Measurements from ENCODE around the gene RHCE.
A peak's percentile ranks its signal among the peaks of the same experiment; 100 is the strongest.
"Not testable (repeated sequence)": the region's sequence is repeated elsewhere in the genome, so short reads cannot be mapped to it uniquely, and the experiment has no call there.

Gene RHCE

DNA sequence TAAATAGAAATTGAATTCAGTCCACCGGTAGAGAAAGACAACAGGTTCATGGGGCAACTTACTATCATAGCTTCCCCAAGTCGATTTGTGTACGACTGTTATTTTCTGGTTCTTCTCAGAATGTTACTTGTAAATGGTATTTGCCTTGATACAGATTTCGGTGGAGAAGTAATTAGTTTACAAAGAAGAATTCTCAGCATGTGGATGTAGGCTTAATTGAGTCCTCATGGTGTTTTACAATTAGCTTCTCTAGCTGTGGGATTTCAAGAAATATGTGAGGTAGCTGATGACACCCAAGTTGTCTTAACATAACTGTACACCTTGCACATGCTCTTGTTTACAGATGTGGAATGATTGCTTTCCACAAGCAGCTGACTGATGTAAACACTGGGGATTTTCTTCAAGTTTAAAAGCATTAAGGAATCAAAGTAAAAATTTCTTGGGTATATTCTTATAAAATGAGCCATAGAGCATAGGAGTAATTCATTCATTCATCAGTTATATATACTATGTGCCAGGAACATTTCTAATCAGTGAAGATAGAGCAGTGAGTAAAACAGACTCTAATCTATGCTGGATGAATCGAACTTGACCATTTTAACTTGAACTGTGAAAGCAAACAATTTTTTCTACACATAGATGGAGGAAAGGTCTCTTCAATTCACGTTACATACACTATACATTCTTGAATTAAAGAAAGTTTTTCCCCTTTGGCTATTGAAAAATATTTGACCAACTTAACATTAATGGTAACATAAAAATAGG, 11.5 kb upstream of the RHCE start:
- DNase-seq = no peak

DNA sequence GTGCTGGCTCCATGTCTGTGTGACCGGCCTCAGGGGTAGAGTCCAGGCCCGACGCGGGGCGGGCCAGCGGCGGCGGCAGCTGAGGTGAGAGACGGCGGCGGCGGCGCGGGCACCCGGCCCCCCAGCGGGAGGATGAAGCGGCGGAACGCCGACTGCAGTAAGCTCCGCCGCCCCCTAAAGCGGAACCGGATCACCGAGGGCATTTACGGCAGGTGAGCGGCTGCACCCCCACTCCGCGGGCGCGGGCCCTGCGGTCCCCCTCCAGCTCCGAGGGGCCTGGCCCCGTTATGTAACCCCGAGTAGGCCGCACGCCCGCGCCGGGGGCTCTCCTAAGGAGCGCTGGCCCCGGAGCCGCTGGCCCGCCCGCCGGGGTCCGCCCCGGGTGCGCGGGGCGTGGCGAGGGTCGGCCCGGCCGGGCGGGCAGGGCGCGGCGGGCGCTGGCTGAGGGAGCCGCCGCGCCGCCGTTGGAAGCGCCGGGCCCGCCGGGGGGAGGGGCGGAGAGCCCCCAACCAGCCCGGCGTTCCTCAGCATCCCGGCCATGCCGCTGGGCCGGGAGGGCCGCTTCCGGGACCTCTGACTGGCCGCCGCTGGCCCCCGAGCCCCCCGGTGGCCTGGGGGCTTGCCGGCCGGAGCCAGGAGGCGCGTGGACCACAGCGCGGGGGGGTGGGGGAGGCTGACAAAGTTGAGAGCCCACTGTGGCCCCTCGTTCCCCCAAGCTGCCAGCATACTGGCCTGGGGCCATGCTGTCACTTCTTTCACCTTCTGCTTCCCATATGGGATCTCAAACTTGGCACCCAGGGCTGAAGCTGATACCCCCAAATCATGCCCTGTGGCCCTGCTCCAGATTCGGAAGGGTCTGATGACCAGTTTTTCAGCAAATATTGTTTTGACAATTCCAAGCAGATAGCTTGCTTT, 10.6 kb upstream of the RHCE start:
- DNase-seq = peak in 1 of 2 donors; percentile 15

DNA sequence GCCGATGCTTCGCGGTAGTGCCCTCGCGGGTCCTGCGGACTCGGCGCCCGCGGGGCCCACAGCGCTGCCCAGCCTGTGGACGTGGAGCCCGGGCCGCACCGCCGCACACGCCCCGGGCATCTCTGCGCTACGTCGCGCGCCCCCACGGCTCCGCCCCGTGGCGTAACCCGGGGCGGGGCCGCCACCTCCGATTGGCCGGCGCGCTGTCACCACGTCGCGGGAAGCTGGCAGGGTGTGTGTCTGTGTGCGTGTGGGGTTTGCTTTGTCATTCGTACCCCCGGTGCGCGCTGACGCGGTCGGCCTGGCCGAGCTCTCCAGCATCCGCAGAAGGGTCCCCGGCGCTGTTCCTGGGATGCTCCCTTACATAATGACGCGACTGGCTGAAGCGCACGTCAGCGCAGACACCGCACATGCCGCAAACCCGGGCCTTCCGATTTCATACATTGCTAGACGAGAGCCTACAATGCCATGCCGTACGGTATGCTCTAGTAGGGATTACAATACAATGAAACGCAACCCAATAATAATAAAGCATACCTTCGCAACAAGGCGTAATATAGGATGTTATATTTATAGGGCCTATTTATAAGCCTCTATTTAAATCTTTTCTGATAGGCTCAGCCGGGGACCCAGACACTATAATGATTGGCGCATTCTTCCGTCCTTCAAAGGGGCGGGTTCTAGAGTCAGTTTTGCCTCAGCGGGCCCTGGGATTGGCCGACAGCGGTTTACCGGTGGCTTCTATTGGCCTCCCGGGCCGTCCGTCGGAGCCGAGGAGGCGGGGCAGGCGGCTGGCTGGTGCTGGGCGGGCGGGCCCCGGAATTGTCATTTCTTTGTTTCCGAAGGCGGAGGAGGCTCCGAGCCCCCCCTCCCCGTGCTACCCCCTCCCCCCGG, 9.7 kb upstream of the RHCE start, which contains the start of gene MACO1:
Gene MACO1, plus strand, starts transcription at position 825 of the 894 bp plus-strand sequence. CDS start 202 bp downstream, outside the sequence.
- DNase-seq = peak; percentile 96 to 98

DNA sequence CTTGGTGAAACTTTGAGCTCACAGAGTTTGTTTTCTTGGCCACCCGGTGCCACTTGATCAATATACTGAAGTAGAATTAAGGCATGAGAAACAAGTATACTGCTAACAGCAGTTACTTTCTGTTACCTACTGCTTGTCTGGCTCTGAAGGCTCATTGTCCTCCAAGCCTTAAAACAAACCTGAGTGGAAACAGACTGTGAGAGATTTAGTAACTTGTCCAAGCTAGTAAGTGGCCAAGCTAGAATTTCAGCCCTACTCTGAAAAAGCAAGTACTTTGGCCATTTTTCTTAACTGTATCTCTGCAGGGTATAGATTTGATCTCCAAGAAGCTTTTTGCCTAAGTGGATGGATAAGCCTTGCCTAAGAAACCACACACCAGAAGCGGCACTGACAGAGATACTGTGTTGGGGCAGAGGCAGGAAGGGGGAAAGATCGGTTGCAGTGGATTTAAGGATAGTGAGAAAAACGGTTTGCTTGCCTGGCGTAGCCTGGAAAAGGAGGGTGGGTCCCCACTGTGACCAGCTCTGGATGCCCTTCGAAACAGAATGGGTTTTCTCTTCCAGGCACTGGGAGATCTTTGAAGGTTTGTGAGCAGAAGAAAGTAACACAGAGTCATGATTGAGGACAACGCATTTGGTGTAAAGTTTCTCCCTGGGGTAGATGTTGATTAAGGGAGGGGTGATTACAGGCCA, 8.0 kb upstream of the RHCE start:
- DNase-seq = no peak

DNA sequence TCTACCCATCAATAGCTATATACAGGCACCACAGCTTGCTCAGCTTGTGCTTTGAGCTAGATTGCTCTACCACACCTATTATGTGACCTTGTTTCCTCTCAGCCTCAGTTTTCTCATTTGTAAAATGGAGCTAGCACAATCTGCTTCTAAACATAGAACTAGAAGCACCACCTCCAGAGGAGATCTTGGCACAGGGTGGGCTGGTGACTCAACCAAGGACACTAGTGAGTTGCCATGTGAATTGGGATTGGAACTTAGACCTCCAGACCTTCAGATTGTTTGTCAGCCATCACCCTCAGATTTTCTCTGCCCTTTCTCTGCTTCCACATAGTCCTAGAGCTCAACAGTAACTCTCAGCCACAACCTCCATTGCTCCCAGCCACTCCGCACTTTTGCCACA, 7.1 kb upstream of the RHCE start:
- DNase-seq = no peak

DNA sequence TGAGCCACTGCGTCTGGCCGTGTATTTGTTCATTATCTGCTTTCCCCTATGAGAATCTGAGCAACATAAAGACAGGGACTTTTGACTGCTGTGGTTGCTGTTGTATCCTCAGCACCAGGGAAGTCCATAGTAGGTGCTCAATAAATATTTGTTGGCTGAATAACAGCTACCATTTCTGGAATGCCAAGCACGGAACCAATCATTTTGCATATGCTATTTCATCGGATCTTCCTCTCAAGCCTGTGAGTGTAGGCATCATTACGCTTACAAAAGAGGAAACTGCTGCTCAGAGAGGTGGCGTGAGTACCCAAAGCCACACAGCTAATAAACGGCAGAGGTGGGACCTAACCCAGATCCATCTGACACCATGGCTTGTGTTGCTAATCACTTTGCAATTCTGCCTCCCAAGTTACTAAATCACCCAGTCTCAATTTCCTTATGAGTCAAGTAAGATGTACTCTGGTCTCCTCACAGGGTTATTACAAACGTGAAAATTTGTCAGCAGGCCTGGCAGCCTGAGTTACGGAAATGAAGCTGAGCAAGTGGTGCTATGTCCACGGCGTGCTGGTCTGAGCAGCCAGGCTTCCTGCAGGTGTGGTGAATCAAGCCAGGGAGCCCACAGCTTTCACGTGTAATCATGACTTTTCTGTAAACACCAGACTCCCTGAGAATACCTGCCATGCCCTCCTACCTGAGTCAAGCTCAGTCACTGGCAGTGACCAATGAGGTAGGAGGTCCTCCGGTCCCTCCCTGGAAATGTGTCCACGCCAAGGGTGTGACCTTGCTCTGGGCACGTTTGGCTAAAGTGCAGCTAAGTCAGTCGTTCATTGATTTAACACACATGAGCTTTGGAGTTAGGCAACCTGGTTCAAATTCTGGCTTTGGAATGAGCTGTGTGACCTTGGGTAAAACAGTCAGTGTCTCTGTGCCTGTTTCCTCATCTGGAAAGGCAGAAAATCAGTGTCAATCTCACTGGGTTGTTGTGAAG, 4.8 kb upstream of the RHCE start:
- no peak for DNase-seq

DNA sequence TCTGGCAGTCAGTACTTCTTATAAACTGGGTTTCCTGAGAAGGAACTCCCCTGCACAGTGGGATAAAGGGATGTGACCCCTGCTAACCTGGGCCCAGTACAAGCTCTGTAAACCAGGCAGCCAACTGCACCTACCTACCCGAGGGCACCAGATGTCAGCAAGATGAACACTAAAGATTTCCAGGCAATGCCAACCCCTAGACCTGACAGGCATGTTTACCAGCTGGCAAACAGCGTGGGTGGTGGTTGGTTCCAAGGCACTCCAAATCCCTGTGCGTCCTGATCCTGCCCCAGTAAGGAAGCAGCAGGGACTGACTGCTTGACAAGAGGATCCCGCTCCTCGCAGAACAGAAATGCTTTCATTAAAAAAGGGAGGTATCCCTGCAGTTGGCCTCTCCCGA, 2.6 kb upstream of the RHCE start:
- not testable (repeated sequence) for DNase-seq

DNA sequence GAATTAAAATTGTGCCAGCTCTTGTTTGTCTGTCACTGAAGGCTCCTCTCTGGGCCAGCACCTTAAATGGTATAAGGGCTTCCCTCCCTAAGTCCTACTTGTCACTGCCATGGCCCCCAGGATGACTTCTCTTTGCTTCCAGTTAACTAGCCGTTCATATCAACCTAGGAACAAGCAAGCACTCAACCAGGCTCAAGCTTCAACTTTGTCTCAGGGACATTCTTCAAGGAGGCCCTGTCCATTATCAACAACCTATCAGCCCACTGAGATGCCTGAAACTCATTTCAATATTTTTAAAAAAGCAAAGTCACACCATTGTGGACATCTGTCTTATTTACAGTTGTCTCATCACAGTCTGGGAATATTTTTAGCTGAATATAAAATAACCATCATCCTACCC, 1.3 kb downstream of the RHCE start:
- not testable (repeated sequence) for DNase-seq

DNA sequence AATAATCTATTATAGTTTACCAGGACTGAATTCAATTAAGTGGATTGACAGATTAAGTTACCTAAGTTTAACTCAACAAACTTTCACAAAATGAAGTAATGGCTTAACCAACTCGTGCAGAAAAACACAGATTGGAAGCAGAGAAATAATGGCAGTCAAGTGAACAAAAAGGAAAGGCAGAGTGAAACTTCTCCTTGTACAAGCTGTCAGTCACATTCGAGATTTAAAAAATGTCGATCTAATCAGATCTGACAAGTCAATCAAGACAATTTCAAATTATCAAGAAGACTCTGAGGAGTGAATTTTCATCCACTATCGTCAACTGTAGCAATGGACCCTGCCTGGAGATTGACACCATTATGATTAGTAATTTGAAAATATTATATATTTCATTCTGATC, 3.3 kb downstream of the RHCE start:
- not testable (repeated sequence) for DNase-seq

DNA sequence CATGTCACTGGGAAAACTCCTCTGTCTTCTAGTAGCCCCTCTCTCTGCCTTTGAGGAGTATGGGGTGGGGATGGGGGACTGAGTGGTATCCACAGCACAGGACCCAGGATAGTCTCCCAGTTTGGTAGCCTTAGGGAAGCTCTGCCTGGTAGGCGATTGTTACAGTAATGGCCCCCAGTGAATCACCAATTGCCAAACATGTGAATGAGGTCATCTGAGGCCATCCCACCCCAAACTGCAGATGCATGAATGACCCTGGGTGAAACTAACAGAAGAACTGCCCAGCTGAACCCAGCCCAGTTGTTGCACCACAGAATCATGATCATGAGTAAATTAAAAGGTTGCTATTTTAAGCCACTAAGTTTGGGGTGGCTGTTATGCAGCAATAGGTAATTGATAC, 6.0 kb downstream of the RHCE start:
- not testable (repeated sequence) for DNase-seq

DNA sequence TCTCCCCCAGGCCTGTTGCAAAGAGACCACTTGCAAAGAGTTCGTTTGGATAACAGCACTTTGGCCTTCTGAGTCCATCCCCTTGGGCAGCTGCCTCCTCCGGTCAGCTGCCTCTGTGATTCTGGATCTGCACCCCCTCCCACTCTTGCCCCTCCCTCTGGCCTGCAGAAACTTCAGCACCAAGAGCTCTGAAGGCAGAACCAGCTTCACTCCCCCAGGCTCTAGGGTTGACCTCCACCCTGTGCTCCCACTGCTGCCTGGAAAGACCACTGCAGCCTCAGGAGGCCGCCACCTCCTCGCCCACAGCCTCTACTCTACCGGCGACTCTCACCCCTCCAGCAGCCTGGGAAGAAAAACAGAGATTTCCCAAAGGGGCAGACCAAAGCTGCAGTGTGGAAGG, 6.5 kb downstream of the RHCE start:
- not testable (repeated sequence) for DNase-seq

DNA sequence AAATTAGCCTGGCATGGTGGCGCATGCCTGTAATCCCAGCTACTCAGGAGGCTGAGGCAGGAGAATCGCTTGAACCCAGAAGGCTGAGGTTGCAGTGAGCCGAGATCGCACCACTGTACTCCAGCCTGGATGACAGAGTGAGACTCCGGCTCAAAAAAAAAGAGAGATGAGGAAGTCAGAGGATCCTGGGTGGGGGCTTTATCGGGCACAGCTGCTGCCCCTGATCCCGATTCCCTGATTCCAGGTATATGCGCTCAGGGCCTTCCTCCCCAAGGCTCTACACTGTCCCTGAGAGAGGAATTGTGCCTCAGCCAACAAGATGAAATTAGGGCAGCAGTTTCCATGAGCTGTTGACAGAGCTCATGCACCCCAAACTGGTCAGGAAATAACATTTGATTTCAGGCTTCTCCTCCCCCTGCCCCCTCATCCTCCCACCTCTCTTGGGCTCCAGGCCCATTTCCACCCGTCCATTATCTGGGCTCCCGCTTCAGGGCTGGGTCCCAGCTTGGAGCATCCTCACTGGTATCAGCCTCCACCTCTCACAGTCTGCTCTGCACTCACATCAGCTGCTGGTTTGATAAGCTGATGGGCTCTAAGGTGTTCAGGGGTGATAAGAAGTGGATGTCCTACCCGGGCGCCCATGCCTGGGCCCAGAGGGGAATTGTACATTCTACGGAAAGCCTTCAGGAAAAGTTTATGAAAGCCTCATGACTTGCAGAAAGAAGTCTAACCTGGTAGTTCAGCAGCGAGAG, 7.6 kb downstream of the RHCE start:
- not testable (repeated sequence) for DNase-seq

DNA sequence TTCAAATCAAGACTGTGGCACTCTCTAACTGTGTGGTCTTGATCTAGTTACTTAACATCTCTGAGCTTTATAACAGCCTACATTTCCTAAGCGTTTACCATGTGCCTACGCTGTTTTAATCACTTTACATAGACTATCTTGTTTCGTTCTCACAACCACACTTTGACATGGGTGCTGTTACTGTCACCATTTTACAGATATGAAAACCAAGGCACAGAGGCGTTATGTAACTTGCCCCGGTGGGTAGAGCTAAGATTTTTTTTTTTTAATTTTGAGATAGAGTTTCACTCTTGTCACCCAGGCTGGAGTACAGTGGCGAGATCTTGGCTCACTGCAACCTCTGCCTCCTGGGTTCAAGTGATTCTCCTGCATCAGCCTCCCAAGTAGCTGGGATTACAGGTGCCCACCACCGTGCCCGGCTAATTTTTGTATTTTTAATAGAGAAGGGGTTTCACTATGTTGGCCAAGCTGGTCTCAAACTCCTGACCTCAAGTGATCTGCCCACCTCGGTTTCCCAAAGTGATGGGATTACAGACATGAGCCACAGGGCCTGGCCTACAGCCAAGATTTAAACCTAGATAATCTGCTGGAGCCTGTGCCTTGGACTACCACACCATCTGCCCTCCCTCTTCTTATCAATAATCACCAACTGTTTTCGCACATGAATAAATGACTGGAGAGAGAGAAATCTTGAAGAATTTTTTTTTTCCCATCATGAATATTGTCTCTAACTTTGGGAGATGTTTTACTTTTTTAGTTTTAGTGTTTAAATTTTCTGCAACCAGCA, 10.8 kb downstream of the RHCE start:
- DNase-seq = not testable (repeated sequence)

DNA sequence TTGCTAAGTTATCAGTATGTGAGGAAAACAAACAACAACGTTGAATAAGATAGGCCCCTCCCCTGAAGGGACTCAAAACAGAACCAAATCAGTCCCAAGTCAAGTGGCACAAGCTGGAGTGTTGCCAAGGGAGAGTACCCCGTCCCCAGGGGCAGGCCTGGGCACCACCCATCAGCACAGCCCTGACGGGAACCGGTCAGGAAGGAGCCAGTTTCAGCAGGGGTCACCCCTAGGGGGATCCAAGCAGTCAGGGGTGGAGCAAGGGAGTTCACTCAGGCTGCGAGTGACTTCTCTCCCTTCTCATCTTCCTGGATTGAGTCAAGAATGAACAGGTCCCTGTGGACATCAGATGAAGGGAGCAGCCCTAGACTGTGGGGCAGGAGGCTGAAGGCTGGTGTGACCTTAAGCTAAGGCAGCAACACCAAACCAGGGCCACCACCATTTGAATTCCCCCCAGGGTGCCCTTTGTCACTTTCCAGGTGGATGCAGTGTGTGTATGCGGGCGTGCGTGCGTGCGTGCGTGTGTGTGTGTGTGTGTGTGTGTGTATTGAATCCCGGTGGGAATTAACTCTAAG, 14.8 kb downstream of the RHCE start:
- not testable (repeated sequence) for DNase-seq

DNA sequence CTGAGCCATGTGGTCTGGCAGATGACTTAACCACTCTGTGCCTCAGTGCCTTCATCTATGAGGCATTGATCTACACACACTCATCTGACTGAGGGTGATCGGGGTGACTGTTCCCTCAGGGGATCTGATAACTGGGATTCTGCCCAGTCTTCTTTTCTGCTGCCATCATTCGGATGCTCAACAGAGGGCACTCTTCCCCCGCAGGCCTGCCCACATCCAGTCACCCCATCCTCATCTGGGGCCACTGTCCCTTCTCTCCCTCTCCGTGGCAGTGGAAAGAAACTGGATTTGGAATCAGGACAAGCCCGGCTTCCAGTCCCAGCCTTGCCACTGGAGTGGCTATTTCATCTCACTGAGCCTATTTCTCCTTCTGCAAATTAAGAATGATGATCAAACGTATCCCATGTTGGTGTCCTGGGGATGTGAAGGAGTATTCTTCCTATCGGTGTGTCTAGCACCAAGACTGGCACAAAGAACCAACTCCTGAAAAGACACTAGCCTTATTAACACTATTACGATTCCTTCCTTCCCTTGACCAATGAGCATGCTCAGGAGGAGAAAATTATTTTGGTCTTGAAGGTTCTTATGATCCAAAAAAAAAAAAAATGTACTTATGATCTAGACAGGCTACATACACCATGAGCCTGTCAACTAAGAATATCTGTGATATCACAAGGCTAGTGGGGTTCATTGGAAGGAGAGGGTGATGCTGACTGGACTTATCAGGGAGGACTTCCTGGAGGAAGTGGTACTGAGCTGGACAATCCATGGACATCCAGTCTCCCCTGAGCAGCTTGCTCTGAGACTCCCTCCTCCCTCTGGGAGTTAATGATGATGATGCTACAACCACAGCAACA, 17.4 kb downstream of the RHCE start:
- DNase-seq = peak in 1 of 2 donors; percentile 11

DNA sequence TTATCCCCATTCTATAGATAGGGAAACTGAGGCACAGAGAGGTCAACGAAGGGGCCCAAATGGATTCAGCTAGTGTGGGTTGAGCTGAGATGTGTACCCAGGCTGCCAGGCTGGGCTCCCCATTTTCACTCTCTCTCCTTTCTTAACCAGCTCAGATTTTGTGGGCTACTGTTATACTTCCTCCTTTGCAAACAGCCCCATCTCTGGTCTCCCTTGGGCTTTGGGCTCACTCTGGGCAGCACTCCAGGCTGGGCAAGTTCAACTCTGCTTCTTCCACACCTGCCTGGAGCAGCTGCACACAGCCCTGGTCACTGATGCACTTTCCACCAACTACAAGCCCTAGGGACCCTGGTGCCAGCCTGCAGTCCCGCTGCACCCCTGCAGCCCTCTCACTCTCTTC, 22.5 kb downstream of the RHCE start:
- DNase-seq = not testable (repeated sequence)

DNA sequence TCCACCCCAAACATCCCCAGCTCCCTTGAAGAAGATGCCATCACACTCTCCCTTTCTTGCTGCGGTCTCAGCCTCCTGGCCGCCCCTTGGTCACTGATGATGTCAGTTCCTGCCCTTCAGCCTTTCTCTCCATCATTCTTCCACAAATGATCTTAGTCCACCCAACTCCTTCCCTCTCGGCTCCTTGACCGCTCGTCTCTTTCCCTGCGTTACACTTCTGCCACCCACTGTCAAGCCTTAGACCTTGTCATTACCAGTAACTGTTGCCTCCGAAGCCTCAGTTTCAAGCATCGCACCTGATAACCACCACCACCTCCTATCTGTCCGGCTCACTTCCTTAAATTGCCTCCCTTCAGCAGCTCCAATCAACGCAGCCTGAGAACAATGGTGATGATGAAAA, 23.1 kb downstream of the RHCE start:
- DNase-seq = not testable (repeated sequence)

DNA sequence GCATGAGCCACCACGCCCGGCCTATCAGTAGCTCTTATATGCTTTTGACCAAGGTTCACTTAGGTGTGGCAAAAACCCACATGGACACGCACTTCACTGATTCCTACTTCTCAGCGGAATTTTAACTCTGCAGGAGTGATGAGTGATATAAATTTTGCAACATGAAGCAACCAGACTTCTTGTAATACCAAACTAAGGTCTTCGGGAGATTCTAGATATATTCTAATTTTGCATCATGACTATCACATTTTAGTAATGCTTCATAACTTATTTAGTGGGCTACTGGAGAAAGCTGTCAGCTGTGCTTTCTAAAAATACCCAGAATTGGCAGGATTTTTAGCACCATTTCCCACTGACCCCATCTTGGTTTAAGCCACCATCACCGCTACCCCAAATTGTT, 27.8 kb downstream of the RHCE start:
- no peak for DNase-seq

All from stimulated activated CD4-positive, alpha-beta T cell treated with anti-CD3 and anti-CD28 coated beads, Interleukin-2, amount 100 ng/mL, for 48 hours (primary cell).